Liver (tissue), 3 donors: Measurements from ENCODE around the gene TIAM2.

Experiments
- HNF4A ChIP-seq, 2 donors: conservative IDR thresholded peaks; 2 replicates each; pipeline ENCODE4 v1.6.1; 2016; ENCODE audit warnings: antibody characterized with exemption in 2 of 2, mild to moderate bottlenecking in 2 of 2
- TF ChIP-seq, protein P1 (sequence below): IDR thresholded peaks from 2 replicates; pipeline ENCODE4 v1.6.1; 2016; ENCODE audit warnings: antibody characterized with exemption, mild to moderate bottlenecking
- TF ChIP-seq, protein P2 (sequence below): fragments of 150-350 bp; IDR thresholded peaks from 2 replicates; pipeline ENCODE4 v1.5.1; 2017; ENCODE audit warnings: improper control_type of control experiment, low read depth, low read length; ENCODE audit not compliant: missing input control
- TF ChIP-seq, protein P3 (sequence below): IDR thresholded peaks from 2 replicates; pipeline ENCODE4 v1.6.1; 2016; ENCODE audit warnings: antibody characterized with exemption
- donor health status: healthy.
- donor health status: healthy.

DNA sequence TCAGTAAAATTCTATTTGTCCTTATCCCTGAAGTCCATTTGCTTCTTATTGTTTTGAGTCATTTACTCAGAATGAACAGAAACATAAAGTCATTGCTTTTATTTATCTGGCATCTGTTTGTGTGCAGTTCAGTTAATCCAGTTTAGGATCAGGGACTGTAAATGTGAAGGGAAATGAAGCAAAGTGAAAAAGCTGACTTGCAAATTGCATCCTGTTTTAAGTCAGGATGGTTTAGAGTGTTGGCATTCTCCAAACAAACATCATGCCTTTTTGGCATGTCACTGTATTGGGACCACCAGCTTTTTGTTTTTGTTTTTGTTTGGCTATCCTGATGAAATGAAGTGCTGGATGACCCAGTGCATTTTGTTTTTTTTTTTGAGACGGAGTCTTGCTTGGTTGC is 168.5 kb downstream of the TIAM2 start:
- TF ChIP-seq, protein P1, sequence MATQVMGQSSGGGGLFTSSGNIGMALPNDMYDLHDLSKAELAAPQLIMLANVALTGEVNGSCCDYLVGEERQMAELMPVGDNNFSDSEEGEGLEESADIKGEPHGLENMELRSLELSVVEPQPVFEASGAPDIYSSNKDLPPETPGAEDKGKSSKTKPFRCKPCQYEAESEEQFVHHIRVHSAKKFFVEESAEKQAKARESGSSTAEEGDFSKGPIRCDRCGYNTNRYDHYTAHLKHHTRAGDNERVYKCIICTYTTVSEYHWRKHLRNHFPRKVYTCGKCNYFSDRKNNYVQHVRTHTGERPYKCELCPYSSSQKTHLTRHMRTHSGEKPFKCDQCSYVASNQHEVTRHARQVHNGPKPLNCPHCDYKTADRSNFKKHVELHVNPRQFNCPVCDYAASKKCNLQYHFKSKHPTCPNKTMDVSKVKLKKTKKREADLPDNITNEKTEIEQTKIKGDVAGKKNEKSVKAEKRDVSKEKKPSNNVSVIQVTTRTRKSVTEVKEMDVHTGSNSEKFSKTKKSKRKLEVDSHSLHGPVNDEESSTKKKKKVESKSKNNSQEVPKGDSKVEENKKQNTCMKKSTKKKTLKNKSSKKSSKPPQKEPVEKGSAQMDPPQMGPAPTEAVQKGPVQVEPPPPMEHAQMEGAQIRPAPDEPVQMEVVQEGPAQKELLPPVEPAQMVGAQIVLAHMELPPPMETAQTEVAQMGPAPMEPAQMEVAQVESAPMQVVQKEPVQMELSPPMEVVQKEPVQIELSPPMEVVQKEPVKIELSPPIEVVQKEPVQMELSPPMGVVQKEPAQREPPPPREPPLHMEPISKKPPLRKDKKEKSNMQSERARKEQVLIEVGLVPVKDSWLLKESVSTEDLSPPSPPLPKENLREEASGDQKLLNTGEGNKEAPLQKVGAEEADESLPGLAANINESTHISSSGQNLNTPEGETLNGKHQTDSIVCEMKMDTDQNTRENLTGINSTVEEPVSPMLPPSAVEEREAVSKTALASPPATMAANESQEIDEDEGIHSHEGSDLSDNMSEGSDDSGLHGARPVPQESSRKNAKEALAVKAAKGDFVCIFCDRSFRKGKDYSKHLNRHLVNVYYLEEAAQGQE: no peak
- TF ChIP-seq, protein P2, sequence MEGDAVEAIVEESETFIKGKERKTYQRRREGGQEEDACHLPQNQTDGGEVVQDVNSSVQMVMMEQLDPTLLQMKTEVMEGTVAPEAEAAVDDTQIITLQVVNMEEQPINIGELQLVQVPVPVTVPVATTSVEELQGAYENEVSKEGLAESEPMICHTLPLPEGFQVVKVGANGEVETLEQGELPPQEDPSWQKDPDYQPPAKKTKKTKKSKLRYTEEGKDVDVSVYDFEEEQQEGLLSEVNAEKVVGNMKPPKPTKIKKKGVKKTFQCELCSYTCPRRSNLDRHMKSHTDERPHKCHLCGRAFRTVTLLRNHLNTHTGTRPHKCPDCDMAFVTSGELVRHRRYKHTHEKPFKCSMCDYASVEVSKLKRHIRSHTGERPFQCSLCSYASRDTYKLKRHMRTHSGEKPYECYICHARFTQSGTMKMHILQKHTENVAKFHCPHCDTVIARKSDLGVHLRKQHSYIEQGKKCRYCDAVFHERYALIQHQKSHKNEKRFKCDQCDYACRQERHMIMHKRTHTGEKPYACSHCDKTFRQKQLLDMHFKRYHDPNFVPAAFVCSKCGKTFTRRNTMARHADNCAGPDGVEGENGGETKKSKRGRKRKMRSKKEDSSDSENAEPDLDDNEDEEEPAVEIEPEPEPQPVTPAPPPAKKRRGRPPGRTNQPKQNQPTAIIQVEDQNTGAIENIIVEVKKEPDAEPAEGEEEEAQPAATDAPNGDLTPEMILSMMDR: no peak
- TF ChIP-seq HNF4A (conservative IDR thresholded peaks at IDR 0.05): no peak
- TF ChIP-seq, protein P3, sequence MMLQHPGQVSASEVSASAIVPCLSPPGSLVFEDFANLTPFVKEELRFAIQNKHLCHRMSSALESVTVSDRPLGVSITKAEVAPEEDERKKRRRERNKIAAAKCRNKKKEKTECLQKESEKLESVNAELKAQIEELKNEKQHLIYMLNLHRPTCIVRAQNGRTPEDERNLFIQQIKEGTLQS: no peak
